Measurements from ENCODE around the gene MTCH1. TPM values are rescaled to one million over a fixed set of nuclear protein-coding genes. Genes with fewer than 3 reads are reported as not detected.

Gene MTCH1
- total and polyA plus RNA-seq, 9 of the 15 experiments (the other 6 are each of a cell fraction or from before 2014, with no cell fraction given), result 7.9 to 161 (median 118) TPM

DNA sequence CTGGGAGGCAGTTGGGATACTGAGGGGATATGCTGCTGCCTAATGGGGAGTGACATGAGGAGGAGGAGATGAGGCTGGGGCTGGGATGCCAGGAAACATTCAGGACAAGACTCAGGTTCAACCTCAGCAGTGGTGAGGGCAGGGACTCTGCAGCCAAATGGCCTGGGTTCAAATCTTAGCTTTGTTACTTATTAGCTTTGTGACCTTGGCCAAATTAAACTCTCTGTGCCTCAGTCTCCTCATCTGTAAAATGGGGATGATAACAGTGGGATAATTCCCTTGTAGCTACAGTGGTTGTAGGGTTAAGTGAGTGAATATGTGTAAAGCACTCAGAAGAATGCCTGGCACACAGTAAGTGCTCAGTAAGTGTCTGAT, 29.6 kb downstream of the MTCH1 start (continued):
- TF ChIP-seq KDM1A (IDR thresholded peaks at IDR 0.05), result peak; percentile 44 to 68; a peak in 3 of 4 replicates
- no peak for TF ChIP-seq ZNF449 (CRISPR knock-in tag; IDR thresholded peaks at IDR 0.05)
- no peak for TF ChIP-seq TEAD4 (IDR thresholded peaks at IDR 0.05; ENCODE audit: low read length)
- TF ChIP-seq TEAD4 (CRISPR knock-in tag; IDR thresholded peaks at IDR 0.05; ENCODE audit: borderline replicate concordance), result no peak
- no peak for TF ChIP-seq ZBTB8A (IDR thresholded peaks at IDR 0.05; ENCODE audit: partially characterized antibody)
- no peak for TF ChIP-seq SREBF2 (CRISPR knock-in tag; IDR thresholded peaks at IDR 0.05)
- TF ChIP-seq, protein P1, sequence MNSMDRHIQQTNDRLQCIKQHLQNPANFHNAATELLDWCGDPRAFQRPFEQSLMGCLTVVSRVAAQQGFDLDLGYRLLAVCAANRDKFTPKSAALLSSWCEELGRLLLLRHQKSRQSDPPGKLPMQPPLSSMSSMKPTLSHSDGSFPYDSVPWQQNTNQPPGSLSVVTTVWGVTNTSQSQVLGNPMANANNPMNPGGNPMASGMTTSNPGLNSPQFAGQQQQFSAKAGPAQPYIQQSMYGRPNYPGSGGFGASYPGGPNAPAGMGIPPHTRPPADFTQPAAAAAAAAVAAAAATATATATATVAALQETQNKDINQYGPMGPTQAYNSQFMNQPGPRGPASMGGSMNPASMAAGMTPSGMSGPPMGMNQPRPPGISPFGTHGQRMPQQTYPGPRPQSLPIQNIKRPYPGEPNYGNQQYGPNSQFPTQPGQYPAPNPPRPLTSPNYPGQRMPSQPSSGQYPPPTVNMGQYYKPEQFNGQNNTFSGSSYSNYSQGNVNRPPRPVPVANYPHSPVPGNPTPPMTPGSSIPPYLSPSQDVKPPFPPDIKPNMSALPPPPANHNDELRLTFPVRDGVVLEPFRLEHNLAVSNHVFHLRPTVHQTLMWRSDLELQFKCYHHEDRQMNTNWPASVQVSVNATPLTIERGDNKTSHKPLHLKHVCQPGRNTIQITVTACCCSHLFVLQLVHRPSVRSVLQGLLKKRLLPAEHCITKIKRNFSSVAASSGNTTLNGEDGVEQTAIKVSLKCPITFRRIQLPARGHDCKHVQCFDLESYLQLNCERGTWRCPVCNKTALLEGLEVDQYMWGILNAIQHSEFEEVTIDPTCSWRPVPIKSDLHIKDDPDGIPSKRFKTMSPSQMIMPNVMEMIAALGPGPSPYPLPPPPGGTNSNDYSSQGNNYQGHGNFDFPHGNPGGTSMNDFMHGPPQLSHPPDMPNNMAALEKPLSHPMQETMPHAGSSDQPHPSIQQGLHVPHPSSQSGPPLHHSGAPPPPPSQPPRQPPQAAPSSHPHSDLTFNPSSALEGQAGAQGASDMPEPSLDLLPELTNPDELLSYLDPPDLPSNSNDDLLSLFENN (IDR thresholded peaks at IDR 0.05; ENCODE audit: low read depth in 2 of 2, low read length in 2 of 2), result no peak
- TF ChIP-seq CTCFL (IDR thresholded peaks at IDR 0.05; ENCODE audit: borderline replicate concordance, insufficient read depth, low read depth, low read length, poor library complexity, severe bottlenecking), result no peak
- no peak for TF ChIP-seq TCF15 (CRISPR knock-in tag; IDR thresholded peaks at IDR 0.05)
- no peak for TF ChIP-seq TEAD2 (tag; IDR thresholded peaks at IDR 0.05)
- no peak for TF ChIP-seq ZNF668 (CRISPR knock-in tag; IDR thresholded peaks at IDR 0.05)
- peak; percentile 45 for TF ChIP-seq KDM5B (IDR thresholded peaks at IDR 0.05; ENCODE audit: insufficient replicate concordance, low read depth, low read length)
- no peak for TF ChIP-seq SNAPC5 (CRISPR knock-in tag; IDR thresholded peaks at IDR 0.05)
- TF ChIP-seq ZNF592 (IDR thresholded peaks at IDR 0.05), result no peak
- peak; percentile 30 for TF ChIP-seq BRD9 (IDR thresholded peaks at IDR 0.05; ENCODE audit: low read depth, partially characterized antibody)
- no peak for TF ChIP-seq NCOA2 (IDR thresholded peaks at IDR 0.05; ENCODE audit: partially characterized antibody in 2 of 2)
